NB4 (cell line): Measurements from ENCODE around the gene CLPSL1.

Experiments used
- DNase-seq: peaks from one replicate; pipeline ENCODE4 v3.0.0; 2010; ENCODE audit warnings: low read depth
- H3K4me3 ChIP-seq: one replicate; pipeline ENCODE4 v1.5.1; 2011; ENCODE audit warnings: mild to moderate bottlenecking, low read depth, low read length, moderate library complexity
- MYC ChIP-seq: IDR thresholded peaks from 2 replicates; pipeline ENCODE4 v1.6.1; 2011; ENCODE audit warnings: low read depth, low read length
- POLR2A ChIP-seq: IDR thresholded peaks from 2 replicates; pipeline ENCODE4 v1.6.1; 2011; ENCODE audit warnings: mild to moderate bottlenecking; ENCODE audit not compliant: insufficient read length; ENCODE audit errors: extremely low read depth
- TF ChIP-seq, protein P1 (sequence below): IDR thresholded peaks from one replicate; pipeline ENCODE4 v1.5.1; 2012; ENCODE audit warnings: low read depth, low read length
- TF ChIP-seq, protein P2 (sequence below): IDR thresholded peaks from 2 replicates; pipeline ENCODE4 v1.6.1; 2011; ENCODE audit warnings: low read depth, low read length

Gene CLPSL1

DNA sequence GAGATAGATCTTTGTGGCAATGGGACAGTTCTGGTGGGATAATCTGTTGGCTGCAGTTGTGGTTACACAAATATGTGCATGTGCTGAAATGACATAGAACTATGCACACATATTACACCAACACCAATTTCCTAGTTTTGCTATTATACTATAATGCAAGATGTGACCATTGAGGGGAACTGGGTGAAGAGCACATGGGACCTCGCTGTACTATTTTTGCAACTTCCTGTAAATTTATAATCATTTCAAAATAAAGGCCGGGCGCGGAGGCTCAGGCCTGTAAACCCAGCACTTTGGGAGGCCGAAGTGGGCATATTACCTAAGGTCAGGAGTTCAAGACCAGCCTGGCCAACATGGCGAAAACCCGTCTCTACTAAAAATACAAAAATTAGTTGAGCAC, 35.3 kb upstream of the CLPSL1 start:
- DNase-seq, result no peak
- no peak overlapping the region for H3K4me3 ChIP-seq
- no peak for TF ChIP-seq POLR2A
- TF ChIP-seq, protein P1, sequence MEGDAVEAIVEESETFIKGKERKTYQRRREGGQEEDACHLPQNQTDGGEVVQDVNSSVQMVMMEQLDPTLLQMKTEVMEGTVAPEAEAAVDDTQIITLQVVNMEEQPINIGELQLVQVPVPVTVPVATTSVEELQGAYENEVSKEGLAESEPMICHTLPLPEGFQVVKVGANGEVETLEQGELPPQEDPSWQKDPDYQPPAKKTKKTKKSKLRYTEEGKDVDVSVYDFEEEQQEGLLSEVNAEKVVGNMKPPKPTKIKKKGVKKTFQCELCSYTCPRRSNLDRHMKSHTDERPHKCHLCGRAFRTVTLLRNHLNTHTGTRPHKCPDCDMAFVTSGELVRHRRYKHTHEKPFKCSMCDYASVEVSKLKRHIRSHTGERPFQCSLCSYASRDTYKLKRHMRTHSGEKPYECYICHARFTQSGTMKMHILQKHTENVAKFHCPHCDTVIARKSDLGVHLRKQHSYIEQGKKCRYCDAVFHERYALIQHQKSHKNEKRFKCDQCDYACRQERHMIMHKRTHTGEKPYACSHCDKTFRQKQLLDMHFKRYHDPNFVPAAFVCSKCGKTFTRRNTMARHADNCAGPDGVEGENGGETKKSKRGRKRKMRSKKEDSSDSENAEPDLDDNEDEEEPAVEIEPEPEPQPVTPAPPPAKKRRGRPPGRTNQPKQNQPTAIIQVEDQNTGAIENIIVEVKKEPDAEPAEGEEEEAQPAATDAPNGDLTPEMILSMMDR, result no peak
- TF ChIP-seq, protein P2, sequence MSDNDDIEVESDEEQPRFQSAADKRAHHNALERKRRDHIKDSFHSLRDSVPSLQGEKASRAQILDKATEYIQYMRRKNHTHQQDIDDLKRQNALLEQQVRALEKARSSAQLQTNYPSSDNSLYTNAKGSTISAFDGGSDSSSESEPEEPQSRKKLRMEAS, result no peak
- TF ChIP-seq MYC, result no peak

DNA sequence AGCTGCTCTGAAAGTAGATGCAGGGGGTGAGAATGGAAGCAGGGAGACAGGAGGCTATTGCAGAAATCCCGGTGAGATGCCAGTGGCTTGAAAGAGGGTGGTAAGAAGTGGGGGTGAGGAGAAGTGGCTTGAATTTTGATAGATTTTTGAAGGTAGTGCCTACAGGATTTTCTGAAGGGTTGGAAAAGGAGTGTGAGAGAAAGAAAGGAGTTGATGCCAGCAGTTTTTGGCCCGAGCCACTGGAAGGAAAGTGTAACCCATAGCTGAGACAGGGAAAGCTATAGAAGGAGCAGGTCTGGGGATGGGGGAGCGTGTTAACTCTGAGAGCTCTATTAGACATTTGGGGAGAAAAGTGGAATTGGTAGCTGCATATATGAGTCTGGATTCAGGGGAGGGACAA, 34.3 kb upstream of the CLPSL1 start:
- H3K4me3 ChIP-seq, result no peak overlapping the region
- TF ChIP-seq MYC (no peak), POLR2A (no peak)
- TF ChIP-seq, protein P2, result no peak
- TF ChIP-seq, protein P1, result no peak
- DNase-seq, result no peak

DNA sequence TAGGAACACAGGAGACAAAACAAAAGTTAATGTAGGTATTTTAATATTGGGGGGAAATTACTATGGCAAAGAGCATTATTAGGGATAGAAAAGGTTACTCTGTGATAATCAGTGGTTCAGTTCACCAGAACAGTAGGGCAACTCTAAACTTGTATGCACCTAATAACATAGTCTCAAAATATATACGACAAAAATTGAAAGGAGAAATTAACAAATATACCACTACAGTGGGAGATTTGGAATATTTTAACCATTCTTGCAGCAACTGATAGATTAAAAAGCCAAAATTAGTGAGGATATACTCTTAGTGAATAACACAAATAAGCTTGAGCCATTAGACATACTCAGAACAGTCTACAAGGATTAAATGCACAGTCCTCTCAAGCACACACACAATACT, 32.9 kb upstream of the CLPSL1 start:
- DNase-seq, result no peak
- TF ChIP-seq, protein P2, result no peak
- TF ChIP-seq, protein P1, result no peak
- no peak for TF ChIP-seq POLR2A
- no peak for TF ChIP-seq MYC
- no peak overlapping the region for H3K4me3 ChIP-seq

DNA sequence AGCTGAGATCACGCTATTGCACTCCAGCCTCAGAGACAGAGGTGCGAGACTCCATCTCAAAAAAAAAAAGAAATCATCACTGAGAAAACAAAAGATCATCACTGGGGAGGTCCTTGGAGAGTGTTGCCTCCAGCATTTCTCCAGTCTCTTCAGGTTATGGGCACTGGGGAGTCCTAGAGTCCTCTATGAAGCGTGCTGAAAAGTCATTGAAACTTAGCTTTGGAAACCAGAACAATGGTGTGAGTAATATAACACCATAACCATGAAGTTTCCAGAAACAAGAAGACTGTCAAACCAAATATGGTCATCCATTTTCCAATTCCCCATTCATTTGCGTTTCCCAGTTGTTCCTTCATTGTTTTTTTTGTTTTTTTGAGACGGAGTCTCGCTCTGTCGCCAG, 30.3 kb upstream of the CLPSL1 start:
- H3K4me3 ChIP-seq, result no peak overlapping the region
- TF ChIP-seq, protein P1, result no peak
- TF ChIP-seq, protein P2, result no peak
- TF ChIP-seq POLR2A, result no peak
- no peak for TF ChIP-seq MYC
- DNase-seq, result no peak

DNA sequence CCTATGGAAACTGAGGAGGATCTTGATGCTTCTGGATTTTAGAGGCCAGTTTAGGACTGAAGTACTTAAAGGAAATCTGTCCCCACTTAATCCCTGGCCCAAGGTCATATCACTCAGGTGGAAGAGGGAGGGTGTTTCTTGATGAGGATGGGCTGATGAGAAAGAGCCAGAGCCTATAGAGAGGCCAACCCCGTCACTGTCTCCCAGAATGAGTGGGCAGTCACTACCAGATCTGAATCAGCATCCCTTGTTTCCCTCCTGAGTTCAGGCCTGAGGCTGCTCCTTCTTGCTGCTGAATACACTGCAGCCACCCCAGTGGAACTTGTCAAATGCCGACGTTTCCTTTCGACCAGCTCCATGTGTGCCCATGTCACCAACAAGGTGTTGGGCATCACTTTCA, 29.2 kb upstream of the CLPSL1 start:
- no peak overlapping the region for H3K4me3 ChIP-seq
- no peak for DNase-seq
- TF ChIP-seq POLR2A, result no peak
- TF ChIP-seq, protein P1, result no peak
- TF ChIP-seq, protein P2, result no peak
- no peak for TF ChIP-seq MYC

DNA sequence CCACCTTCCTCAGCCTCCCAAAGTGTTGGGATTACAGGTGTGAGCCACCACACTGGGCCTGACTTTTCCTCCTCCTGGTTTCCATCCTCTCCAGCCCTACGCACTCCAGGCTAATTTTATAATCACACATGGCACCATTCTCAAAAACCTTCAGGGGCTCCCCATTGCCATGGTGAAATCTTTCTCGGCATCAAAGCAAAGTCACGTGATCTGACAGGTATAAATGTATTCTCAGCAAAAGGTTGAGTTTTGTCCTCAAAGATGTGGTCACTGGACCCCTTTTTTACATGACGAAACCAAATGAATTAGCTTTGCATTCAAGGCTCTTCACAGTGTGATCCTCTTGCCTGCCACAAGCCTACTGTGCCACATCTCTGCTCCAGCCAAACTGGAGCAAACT, 28.5 kb upstream of the CLPSL1 start:
- TF ChIP-seq, protein P1, result no peak
- no peak for TF ChIP-seq MYC
- TF ChIP-seq, protein P2, result no peak
- no peak for TF ChIP-seq POLR2A
- H3K4me3 ChIP-seq, result no peak overlapping the region
- DNase-seq, result no peak
